Subcutaneous abdominal adipose tissue (tissue), 5 donors: ENCODE measurements around the gene DACH2.

Experiments
- H3K27ac ChIP-seq: one replicate; pipeline ENCODE4 v1.7.0; 2013; ENCODE audit warnings: low read depth, mild to moderate bottlenecking, inconsistent platforms, low read length, moderate library complexity
- H3K27me3 ChIP-seq, 5 donors: one replicate each; pipeline ENCODE4 v1.7.0; 2013; ENCODE audit warnings: low read length in 5 of 5, inconsistent platforms in 1 of 5; ENCODE audit not compliant: control insufficient read depth in 5 of 5, insufficient read depth in 4 of 5
- H3K36me3 ChIP-seq, 5 donors: one replicate each; pipeline ENCODE4 v1.7.0; 2013; ENCODE audit warnings: low read length in 5 of 5; ENCODE audit not compliant: control insufficient read depth in 5 of 5, insufficient read depth in 5 of 5
- H3K4me1 ChIP-seq, 5 donors: one replicate each; pipeline ENCODE4 v1.7.0; 2013; ENCODE audit warnings: low read length in 5 of 5, mild to moderate bottlenecking in 3 of 5, moderate library complexity in 1 of 5; ENCODE audit not compliant: control insufficient read depth in 5 of 5, insufficient read depth in 5 of 5
- H3K4me3 ChIP-seq, 5 donors: one replicate each; pipeline ENCODE4 v1.7.0; 2013; ENCODE audit warnings: low read length in 5 of 5, low read depth in 1 of 5
- H3K9ac ChIP-seq, 5 donors: one replicate each; pipeline ENCODE4 v1.7.0; 2013; ENCODE audit warnings: low read length in 5 of 5, mild to moderate bottlenecking in 4 of 5, moderate library complexity in 3 of 5
- H3K9me3 ChIP-seq, 5 donors: one replicate each; pipeline ENCODE4 v1.7.0; 2013; ENCODE audit warnings: low read length in 5 of 5; ENCODE audit not compliant: control insufficient read depth in 5 of 5
- donor health status: healthy.
- donor health status: healthy.
- donor health status: healthy.
- donor health status: healthy.
- donor health status: healthy.

The DACH2 gene

GRCh38 chrX:86829786-86830185 lies 681.5 kb downstream of the DACH2 start:
- Histone ChIP-seq H3K27ac (no peak overlapping the region), H3K4me3 (no peak overlapping the region)

GRCh38 chrX:86830685-86831084 lies 682.4 kb downstream of the DACH2 start:
- H3K27ac ChIP-seq = no peak overlapping the region
- no peak overlapping the region for H3K4me3 ChIP-seq
- no peaks in the 10 kb centered on the region for H3K9me3 ChIP-seq
- H3K4me1 ChIP-seq = peaks cover 0 to 6% (median 0%) of the 10 kb centered on the region in 5 donors
- H3K36me3 ChIP-seq = no peaks in the 10 kb centered on the region
- peaks cover 0 to 5% (median 0%) of the 10 kb centered on the region in 5 donors for H3K27me3 ChIP-seq
- H3K9ac ChIP-seq = no peak overlapping the region

More at GRCh38 chrX:86829786-86830185, 681.5 kb downstream of the DACH2 start:
- peaks cover 0 to 5% (median 0%) of the 10 kb centered on the region in 5 donors for H3K27me3 ChIP-seq
- H3K9ac ChIP-seq = no peak overlapping the region
- no peaks in the 10 kb centered on the region for H3K36me3 ChIP-seq
- H3K9me3 ChIP-seq = no peaks in the 10 kb centered on the region
- peaks cover 0 to 6% (median 0%) of the 10 kb centered on the region in 5 donors for H3K4me1 ChIP-seq

GRCh38 chrX:86845101-86845500 lies 696.9 kb downstream of the DACH2 start:
- H3K9me3 ChIP-seq = peaks cover 0 to 7% (median 0%) of the 10 kb centered on the region in 5 donors
- H3K27ac ChIP-seq = no peak overlapping the region
- H3K4me3 ChIP-seq = no peak overlapping the region
- no peaks in the 10 kb centered on the region for H3K36me3 ChIP-seq
- no peaks in the 10 kb centered on the region for H3K27me3 ChIP-seq
- no peak overlapping the region for H3K9ac ChIP-seq
- no peaks in the 10 kb centered on the region for H3K4me1 ChIP-seq
